Esophagus squamous epithelium (tissue), 5 donors: ENCODE data around the gene HERC4. TPM values are rescaled to one million over a fixed set of nuclear protein-coding genes. Genes with fewer than 3 reads are reported as not detected.
"Not testable (repeated sequence)": the region's sequence is repeated elsewhere in the genome, so short reads cannot be mapped to it uniquely, and the experiment has no call there.

Experiments
- DNase-seq: peaks from one replicate; lab custom pipeline; 2025; lab: John Stamatoyannopoulos, UW
- H3K27ac ChIP-seq, 4 donors: fragments of 200-600 bp; sonication (generic); one replicate each; pipeline ENCODE4 v1.5.1; 2016 to 2019; ENCODE audit warnings: mild to moderate bottlenecking in 1 of 4
- H3K27me3 ChIP-seq, 4 donors: fragments of 200-600 bp; sonication (generic); 1 replicate in 3 of 4; 2 replicates in 1 of 4; pipeline versions ENCODE4 v1.5.1 to v1.6.0; 2017 to 2021; ENCODE audit warnings: antibody characterized with exemption in 1 of 4
- H3K36me3 ChIP-seq, 3 donors: fragments of 200-600 bp; sonication (generic); one replicate each; pipeline ENCODE4 v1.5.1; 2016 to 2019
- H3K4me1 ChIP-seq, 3 donors: fragments of 200-600 bp; sonication (generic); one replicate each; pipeline ENCODE4 v1.5.1; 2017 to 2019
- H3K4me3 ChIP-seq, 4 donors: fragments of 200-600 bp; sonication (generic); 1 replicate in 3 of 4; 2 replicates in 1 of 4; pipeline ENCODE4 v1.5.1; 2016 to 2019; ENCODE audit warnings: mild to moderate bottlenecking in 2 of 4, moderate library complexity in 1 of 4
- H3K9me3 ChIP-seq, 3 donors: fragments of 200-600 bp; sonication (generic); one replicate each; pipeline ENCODE4 v1.5.1; 2016 to 2019
- CTCF ChIP-seq, 6 experiments: fragments of 450-650 bp in 4 of 6; fragments of 200-600 bp in 2 of 6; sonication (generic) in 2 of 6; IDR thresholded peaks; one replicate each; pipeline ENCODE4 v1.5.1; 2016 to 2019; ENCODE audit warnings: antibody characterized with exemption in 6 of 6, mild to moderate bottlenecking in 4 of 6, moderate library complexity in 4 of 6
- POLR2A ChIP-seq, 4 donors: fragments of 450-650 bp; IDR thresholded peaks; one replicate each; pipeline ENCODE4 v1.6.1; 2017; ENCODE audit warnings: antibody characterized with exemption in 4 of 4, mild to moderate bottlenecking in 4 of 4, moderate library complexity in 3 of 4
- WGBS, 2 donors: methylation state at CpG; one replicate each; pipeline ENCODE4 v1.1.5; 2018; 5-methylcytosine and 5-hydroxymethylcytosine counted together
- intact Hi-C: fragments of 100-400 bp; cut with DNase I; formaldehyde crosslinking; loops from one replicate; pipeline ENCODE4 v1.15.0; 2022
- total RNA-seq, 4 donors: library from RNA; depleted of rRNA; stranded (reverse); fragments of >200 nt; gene quantifications; one replicate each; pipeline ENCODE4 v1.1.0, GENCODE V29; 2016
- donor health status: DM: yes; HTN: yes; CAD: no.

The HERC4 gene
- total RNA-seq, 4 donors from 2014 or later, result 23.6 to 47.5 (median 35.0) TPM

GRCh38 chr10:68043030-68043429 is 32.1 kb downstream of the HERC4 start:
- no peak overlapping the region for H3K4me3 ChIP-seq
- peaks cover 0 to 47% (median 0%) of the 10 kb centered on the region in 3 donors for H3K36me3 ChIP-seq
- H3K4me1 ChIP-seq, result no peaks in the 10 kb centered on the region
- no peak for DNase-seq
- H3K27me3 ChIP-seq, result no peaks in the 10 kb centered on the region
- TF ChIP-seq POLR2A (IDR thresholded peaks at IDR 0.05) (no peak), CTCF (IDR thresholded peaks at IDR 0.05) (no peak)
- no peaks in the 10 kb centered on the region for H3K9me3 ChIP-seq
- H3K27ac ChIP-seq, result no peak overlapping the region
- intact Hi-C loops, result no loop called here

DNA sequence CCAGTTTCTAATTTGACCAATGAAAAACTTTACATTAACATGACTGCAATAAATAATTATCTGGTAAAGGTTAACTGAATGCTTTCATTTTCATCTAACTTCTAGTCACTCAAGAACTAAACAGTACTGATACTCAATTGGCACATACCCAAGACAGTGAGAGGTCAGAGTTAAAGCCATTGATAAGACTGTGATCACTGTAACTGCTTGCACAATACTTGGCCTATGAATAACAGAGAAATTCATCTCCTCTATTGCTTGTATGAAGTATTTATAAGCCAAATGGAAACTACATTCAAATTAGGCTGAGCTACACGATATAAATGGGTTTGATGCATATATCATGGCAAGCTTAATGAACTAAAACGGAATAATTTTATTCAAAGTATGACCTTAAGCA is 43.0 kb downstream of the HERC4 start:
- no peak for DNase-seq
- Histone ChIP-seq H3K9me3 (no peaks in the 10 kb centered on the region), H3K27ac (no peak overlapping the region), H3K27me3 (no peaks in the 10 kb centered on the region), H3K36me3 (peaks cover 2 to 85% (median 4%) of the 10 kb centered on the region in 3 donors), H3K4me1 (no peaks in the 10 kb centered on the region), H3K4me3 (no peak overlapping the region)
- intact Hi-C loops, result no loop called here
- WGBS, 2 donors, result 83 to 95% methylated on average over 2 of the region's 2 CpGs
- TF ChIP-seq CTCF (IDR thresholded peaks at IDR 0.05) (no peak), POLR2A (IDR thresholded peaks at IDR 0.05) (no peak)

DNA sequence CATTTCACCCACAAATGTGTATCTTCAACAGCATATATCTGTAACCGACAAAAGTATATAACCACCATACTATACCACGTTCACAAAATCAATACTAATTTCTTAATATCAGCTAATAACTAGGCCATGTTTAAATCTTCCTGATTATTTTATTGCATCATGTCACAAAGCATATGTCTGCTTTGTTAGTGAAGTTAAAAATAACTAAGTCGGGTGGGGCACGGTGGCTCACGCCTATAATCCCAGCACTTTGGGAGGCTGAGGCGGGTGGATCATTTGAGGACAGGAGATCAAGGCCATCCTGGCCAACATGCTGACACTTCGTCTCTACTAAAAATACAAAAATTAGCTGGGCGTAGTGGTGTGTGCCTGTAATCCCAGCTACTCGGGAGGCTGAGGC is 47.7 kb downstream of the HERC4 start:
- no peak overlapping the region for H3K4me3 ChIP-seq
- H3K36me3 ChIP-seq, result peaks cover 0 to 93% (median 5%) of the 10 kb centered on the region in 3 donors
- H3K27me3 ChIP-seq, result no peaks in the 10 kb centered on the region
- 87 to 91% methylated on average over 9 of the region's 9 CpGs for WGBS, 2 donors
- intact Hi-C loops, result no loop called here
- no peak for DNase-seq
- no peaks in the 10 kb centered on the region for H3K4me1 ChIP-seq
- TF ChIP-seq POLR2A (IDR thresholded peaks at IDR 0.05) (no peak), CTCF (IDR thresholded peaks at IDR 0.05) (no peak)
- no peaks in the 10 kb centered on the region for H3K9me3 ChIP-seq
- no peak overlapping the region for H3K27ac ChIP-seq

- no peak for TF ChIP-seq POLR2A (IDR thresholded peaks at IDR 0.05)
- TF ChIP-seq CTCF (IDR thresholded peaks at IDR 0.05), result no peak
- H3K36me3 ChIP-seq, result peaks cover 0 to 94% (median 5%) of the 10 kb centered on the region in 3 donors
- no peaks in the 10 kb centered on the region for H3K27me3 ChIP-seq
- peaks cover 0 to 5% (median 0%) of the 10 kb centered on the region in 3 donors for H3K9me3 ChIP-seq
- no peak for DNase-seq
- intact Hi-C loops, result no loop called here
- H3K27ac ChIP-seq, result no peak overlapping the region
- 92 to 100% methylated on average over 1 of the region's 1 CpG for WGBS, 2 donors
- no peak overlapping the region for H3K4me3 ChIP-seq
- no peaks in the 10 kb centered on the region for H3K4me1 ChIP-seq
These were observed 51.8 kb downstream of the HERC4 start for GRCh38 chr10:68023292-68023691.

- H3K4me3 ChIP-seq, intact Hi-C loops, DNase-seq, H3K4me1 ChIP-seq, H3K9me3 ChIP-seq, H3K27me3 ChIP-seq, H3K27ac ChIP-seq: not testable (repeated sequence)
- WGBS, 2 donors, result 94 to 100% methylated on average over 4 of the region's 4 CpGs
- H3K36me3 ChIP-seq, result peaks cover 0 to 88% (median 5%) of the 10 kb centered on the region in 3 donors
These were observed 52.8 kb downstream of the HERC4 start for GRCh38 chr10:68022324-68022723.

GRCh38 chr10:68016519-68016918 is 58.6 kb downstream of the HERC4 start:
- H3K27ac ChIP-seq, H3K4me1 ChIP-seq, DNase-seq, H3K9me3 ChIP-seq, H3K27me3 ChIP-seq, H3K4me3 ChIP-seq, intact Hi-C loops: not testable (repeated sequence)
- H3K36me3 ChIP-seq, result peaks cover 0 to 71% (median 10%) of the 10 kb centered on the region in 3 donors
- 90 to 98% methylated on average over 2 to 4 of the region's 4 CpGs for WGBS, 2 donors
